Activated naive CD8-positive, alpha-beta T cell treated with anti-CD3 and anti-CD28 coated beads, Interleukin-2, amount 50 U/mL, for 16 hours (primary cell): ENCODE results near the gene EIF2B4.

Experiments
- DNase-seq: peaks from one replicate; pipeline ENCODE4 v3.0.0-alpha.2; 2020; ENCODE audit warnings: low read depth, low spot score

Gene EIF2B4

DNA sequence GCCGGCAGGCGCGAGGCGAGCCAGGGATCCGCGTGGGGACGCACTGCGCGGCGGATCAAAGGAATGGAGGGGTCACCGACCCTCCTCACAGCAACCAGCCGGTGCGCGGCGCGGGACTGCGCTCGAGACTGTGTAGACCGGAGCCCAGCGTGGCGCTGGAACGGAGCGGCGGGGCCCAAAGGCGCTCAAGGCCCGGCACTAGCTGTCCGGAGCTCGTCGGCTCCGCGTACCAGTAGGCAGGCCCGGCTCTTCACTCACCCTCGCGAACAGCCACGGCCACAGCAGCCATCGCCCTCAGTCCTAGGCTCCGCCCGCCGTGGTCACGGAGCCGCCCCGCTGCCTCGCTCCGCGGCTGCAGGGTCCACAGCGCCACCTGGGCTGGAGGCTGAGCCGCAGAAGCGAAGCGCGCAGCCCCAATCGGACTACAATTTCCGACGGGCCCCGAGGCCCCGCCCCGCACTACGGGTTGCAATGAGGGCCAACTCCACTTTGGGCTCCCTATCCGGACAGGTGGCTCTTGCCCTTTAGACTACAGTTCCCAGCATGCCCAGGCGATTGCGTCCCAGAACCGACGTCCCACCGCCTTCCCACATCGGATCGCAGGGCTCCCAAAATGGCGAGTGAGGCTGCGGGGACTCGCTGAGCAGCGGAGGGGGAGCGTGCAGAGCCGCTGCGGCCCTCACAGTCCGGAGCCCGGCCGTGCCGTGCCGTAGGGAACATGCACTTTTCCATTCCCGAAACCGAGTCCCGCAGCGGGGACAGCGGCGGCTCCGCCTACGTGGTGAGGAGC, at the start of gene EIF2B4, which contains the start of gene SNX17:
Gene EIF2B4, minus strand, starts transcription at position 313 of the 790 bp plus-strand sequence. Its CDS starts 24 bp downstream, at position 289.
Gene SNX17, plus strand, starts transcription at position 591 of the 790 bp plus-strand sequence. Its CDS starts 128 bp downstream, at position 719.
- peak; percentile 99 for DNase-seq

DNA sequence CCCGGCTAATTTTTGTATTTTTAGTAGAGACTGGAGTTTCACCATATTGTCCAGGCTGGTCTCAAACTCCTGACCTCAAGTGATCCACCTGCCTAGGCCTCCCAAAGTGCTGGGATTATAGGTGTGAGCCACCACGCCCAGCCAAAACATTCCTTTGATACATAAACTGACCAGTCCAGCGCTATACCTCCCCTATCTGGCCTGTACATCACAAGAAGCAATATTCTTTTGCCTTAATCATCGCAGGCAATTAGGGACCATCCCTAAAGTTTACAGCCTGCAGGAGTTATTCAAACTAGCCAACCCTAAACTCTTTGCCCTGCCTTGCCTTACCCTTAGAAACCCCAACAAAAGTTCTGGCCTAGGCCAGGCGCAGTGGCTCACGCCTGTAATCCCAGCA, 46.0 kb upstream of the EIF2B4 start:
- no peak for DNase-seq

DNA sequence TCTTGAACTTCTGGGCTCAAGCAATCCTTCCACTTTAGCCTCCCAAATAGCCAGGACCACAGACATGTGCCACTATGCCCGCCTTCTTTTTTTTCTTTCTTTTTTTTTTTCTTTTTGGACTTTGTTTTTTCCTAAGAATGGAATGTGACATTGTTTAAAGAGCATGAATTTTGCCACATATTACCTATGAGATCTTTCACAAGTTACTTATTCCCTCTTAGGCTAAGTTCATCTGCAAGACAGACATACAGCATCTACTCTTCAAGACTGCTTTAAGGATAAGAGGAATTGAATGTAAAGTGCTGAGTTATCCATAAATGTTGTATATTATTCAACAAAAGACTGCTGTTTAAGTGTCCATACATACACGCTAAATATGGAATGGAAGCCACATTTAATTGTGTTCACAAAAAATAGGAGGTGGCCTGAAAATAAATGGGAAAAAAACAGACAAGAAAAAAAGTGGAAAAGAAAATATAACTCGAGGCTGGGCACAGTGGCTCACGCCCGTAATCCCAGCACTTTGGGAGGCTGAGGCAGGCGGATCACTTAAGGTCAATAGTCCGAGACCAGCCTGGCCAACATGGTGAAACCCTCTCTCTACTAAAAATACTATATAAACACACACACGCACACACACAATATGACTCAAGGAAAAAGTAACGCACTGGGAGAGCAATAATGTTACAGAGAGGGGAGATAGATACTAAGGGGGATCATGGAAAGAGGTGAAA, 42.4 kb upstream of the EIF2B4 start:
- no peak for DNase-seq

- DNase-seq = peak; percentile 90
Measured at GRCh38 chr2:27409321-27410073, 39.4 kb upstream of the EIF2B4 start, which contains the start of gene PPM1G. Gene PPM1G (minus strand): TSS chr2:27409591. CDS start chr2:27409422, 169 bp downstream.

- DNase-seq = no peak
Measured at GRCh38 chr2:27408601-27409320, 38.6 kb upstream of the EIF2B4 start.

DNA sequence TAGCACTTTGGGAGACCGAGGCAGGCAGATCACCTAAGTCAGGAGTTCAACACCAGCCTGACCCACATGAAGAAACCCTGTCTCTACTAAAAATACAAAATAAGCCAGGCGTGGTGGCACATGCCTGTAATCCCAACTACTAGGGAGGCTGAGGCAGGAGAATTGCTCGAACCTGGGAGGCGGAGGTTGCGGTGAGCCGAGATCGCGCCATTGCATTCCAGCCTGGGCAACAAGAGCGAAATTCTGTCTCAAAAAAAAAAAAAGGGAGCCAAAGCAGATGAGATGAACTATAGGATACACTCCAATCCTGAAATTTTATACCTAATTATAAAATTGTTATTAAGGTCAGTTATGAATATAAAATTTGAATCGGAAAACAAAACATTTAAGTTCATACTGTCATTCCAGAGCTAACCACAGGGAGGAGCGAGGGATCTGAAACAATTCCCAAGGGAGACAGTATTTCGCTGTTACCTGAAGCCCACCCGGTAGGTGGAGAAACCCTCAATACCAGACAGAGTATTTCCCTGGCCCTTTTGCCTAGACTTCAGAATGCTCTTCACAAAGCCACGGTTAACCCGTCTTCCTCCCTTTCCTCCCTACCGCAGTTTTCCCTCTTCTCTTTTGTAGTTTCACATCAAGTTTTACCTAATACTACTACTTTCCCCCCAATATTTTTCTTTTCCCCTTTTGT, 37.8 kb upstream of the EIF2B4 start:
- DNase-seq = no peak

GRCh38 chr2:27400348-27401135, 30.4 kb upstream of the EIF2B4 start:
- no peak for DNase-seq

DNA sequence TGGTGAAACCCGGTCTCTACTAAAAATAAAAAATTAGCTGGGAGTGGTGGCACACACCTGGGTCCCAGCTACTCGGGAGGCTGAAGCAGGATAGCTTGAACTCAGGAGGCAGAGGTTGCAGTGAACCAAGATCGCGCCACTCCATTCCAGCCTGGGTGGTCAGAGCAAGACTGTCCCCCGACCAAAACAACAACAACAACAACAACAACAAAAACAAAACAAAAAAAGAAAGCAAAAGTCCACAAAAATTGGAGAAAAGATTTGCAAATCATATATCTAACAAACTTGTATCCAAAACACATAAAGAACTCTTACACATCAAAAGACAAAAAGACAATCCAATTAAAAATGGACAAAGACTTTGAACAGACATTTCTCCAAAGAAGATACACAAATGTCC, 28.8 kb upstream of the EIF2B4 start:
- DNase-seq = no peak

DNA sequence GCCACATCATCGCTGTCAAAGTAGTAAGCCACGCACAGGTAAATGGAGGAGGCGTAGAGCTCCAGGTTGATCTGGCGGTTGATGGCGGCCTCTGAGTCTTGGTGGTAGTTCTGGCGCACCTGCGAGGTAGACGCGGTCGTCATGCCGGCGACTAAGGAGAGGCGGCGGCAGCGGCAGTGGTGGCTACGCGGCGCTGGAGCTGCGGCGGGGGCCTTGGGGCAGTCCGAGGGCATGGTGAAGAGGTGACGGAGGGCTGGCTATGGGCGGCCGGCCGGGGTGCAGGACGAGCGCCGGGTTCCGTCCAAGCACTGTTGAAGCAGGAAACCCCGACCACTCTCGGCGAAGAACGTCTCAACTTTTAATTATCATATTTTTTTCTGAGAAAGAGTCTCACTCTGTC, 23.1 kb upstream of the EIF2B4 start:
- no peak for DNase-seq

DNA sequence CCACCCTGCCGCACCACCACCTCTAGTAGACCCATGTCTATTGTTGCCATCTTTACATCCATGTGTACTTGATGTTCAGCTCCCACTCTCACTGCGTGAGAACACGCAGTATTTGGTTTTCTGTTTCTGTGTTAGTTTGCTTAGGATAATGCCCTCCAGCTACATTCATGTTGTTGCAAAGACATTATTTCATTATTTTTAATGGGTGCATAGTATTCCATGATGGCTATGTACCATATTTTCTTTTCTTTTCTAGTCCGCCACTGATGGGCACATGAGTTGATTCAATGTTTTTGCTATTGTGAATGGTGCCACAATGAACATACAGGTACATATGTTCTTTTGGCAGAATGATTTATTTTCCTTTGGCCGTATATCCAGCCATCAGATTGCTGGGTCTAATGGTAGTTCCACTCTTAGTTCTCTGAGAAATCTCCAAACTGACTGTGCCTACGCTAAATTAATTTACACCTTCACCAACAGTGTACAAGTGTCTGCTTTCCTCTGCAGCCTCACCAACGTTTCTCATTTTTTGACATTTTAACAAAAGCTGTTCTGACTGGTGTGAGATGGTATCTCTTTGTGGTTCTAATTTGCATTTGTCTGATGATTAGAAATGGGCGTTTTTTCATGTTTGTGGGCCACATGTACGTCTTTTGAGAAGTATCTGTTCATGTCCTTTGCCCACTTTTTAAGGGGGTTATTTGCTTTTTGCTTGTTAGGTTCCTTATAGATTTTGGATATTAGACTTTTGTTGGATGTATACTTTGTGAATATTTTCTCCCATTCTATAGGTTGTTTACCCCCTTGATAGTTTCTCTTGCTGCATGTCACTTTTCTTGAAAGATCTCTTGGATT, 20.9 kb upstream of the EIF2B4 start:
- no peak for DNase-seq

DNA sequence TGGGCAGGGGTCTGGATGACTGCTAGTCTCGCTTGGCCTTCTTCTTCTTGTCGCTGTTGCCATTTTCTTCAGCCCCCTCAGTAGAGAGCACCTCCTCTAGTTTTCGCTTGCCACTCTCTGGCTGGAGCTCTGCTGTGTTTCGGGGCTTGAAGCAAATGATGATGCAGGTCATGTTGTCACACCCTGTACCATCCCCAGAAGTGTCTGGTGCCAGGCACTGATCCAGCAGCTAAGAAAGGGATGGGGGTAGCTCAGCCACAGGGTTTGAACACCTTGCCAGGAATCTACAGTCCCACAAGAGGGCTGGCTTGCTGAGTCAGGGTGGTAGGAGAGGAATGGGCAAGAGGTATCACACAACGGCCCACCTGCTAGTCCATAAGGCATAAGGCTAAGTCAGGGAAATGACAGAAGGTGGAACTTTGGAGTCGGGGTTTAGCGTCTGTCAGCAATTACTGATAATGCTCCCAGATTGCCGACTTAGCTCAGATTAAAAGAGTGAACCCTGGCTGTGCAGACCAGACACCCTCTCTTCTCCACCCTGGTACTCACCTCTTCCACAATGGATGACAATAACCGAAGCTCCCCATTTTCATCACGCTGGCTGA, 11.5 kb upstream of the EIF2B4 start:
- DNase-seq = no peak

DNA sequence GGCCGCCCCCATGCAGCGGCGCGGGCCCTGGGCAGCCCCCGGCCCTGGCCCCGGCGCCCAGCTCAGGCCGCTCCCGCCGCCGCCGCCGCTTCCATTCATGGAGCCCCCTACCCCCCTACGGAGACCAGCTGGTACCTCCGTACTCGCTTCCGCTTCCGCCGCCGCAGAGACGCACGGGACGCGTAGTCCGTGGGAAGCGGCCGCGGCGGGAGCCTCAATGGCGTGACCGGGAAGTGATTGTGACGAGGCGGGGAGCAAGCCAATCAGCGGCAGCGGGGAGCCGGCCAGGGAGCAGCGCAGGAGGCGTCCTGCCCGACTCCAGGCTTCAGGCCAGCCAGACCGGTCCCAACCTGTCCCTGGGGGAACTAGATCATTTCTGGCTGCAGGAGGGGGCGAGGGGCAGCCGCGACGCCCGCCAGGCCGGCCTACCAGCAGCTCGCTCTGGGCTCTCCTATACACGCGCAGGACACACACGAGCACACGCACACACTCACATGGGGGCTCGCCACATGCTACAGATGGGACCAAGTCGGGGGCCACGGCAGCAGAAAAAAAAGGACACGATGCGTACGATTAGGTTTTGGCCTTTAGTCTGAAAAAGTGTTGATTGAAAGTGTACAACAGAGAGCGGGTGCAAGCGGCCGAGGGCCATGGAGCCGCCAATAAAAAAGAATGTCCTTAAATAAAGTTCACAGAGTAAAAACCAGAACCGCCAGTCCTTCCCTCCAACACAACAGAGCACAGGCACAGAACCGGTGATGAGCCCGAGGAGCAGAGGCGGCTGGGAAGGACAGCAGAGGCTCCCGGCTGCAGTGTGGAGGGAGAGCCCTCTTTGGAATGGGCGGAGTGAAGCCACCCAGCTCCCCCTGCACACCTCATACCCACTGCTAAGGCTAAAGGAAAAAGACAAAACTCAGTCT, 10.7 kb upstream of the EIF2B4 start, which contains the start of gene ZNF513:
Gene ZNF513, minus strand, starts transcription at position 109 of the 920 bp plus-strand sequence. CDS start 208 bp downstream, outside the sequence.
- DNase-seq = peak; percentile 69

DNA sequence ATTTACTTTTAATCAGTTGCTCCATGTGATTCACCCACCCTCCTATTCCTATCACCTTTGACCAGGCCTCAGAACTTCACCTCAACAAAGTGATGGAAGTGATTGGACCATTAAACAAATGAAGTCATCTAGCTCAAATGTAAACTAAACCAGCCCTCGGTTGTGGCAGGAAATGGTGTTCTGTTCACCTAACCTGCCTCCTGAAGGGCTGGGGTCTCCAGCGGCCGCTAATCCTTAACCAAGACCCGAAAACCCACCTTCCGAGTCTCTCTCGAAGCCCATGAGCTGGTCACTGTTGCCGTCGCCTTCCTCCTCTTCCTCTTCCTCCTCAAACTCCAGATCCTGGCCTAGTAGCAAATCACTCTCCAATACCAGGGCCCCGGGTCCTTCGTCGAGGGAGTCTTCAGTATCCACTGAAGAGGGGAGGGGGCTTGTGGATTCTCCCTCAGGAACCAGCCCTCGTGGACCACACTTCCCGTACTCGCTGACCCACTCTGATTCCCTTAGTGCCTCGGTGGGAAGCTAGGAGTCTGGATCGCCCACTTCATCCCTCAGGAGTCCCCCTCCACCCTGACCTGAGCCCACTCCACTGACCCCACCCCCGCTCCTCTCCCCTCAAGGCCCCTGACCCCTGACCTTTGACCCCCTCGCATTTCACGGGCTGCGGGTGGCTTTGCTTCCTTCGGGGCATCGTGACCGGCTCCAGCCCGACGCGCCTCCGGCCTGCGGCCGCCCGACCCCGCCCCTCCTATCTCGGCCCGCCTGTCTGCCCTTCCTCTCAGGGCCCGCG, 9.9 kb upstream of the EIF2B4 start:
- no peak for DNase-seq

- DNase-seq = no peak
Measured at GRCh38 chr2:27379383-27379835, 9.3 kb upstream of the EIF2B4 start.

DNA sequence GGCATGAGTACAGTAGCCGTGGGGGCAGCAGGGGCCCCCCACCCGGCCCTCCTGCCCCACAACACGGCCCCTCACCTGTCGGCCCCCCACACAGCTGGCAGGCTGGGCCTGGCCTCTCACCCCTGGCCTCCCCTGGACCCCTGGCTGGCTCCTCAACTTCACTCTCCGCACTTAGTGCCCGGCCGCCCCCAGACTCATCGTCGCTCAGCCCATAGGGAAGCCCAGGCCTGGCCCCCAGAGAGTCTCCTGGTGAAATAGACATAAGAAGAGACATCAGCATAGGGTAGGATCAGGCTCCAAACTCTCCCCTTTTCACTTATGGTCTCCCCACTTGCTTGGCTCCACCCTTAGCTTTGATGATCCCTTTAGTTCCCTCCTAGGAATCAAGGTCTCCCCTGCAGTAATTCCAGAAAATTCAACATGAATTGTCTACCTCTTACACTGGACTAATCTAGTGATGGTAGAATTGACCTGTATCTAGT, 8.7 kb upstream of the EIF2B4 start:
- DNase-seq = no peak

DNA sequence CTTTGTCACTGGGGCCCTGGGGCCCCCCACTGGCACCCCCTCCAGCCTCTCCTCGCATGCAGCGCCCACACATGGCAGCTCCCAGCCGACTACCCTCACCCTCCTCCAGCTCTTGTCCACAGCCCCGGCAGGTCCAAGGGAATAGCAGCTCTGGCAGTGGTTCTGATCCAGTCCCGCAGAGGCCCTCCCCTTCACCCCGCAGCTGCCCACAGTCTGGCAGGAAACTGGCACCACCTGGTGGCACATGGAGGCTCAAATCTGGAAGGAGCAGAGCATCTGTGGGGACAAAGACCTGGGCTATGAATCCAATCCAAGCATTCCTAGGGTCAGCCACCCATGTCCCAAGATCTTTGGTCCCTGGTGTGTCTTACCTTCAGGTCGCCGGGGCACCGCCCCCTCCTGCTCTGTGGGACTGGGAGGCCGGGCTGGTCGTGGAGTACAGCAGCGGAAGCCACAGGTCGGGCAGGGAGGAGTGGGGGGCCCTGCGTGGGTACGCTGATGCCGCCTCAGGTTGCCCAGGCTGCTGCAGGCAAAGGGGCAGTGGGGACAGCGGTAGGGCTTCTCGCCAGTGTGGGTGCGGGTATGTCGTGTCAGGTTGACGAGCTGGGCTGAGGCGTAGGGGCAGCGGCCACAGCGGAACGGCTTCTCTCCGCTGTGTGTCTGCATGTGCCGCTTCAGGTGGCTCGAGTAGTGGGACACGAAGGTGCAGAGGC, 8.1 kb upstream of the EIF2B4 start:
- no peak for DNase-seq
